ENCODE measurements around the gene EFHD1.
"Not testable (repeated sequence)": the region's sequence is repeated elsewhere in the genome, so short reads cannot be mapped to it uniquely, and the experiment has no call there.

Gene EFHD1

GRCh38 chr2:232696609-232697058 is 63.2 kb downstream of the EFHD1 start:
- DNase-seq (ENCODE audit: low spot score), result peak; percentile 18

- peak; percentile 96 for DNase-seq (ENCODE audit: low spot score)
Measured at GRCh38 chr2:232697059-232697806, 63.8 kb downstream of the EFHD1 start, which contains the start of gene GIGYF2. Gene GIGYF2, plus strand, starts transcription at chr2:232697331. Its CDS starts 37,867 bp downstream, at chr2:232735198.

GRCh38 chr2:232697807-232698110 is 64.4 kb downstream of the EFHD1 start:
- no peak for DNase-seq (ENCODE audit: low spot score)

GRCh38 chr2:232698556-232699091 is 65.2 kb downstream of the EFHD1 start:
- DNase-seq (ENCODE audit: low spot score), result no peak

GRCh38 chr2:232699110-232699509 is 65.7 kb downstream of the EFHD1 start:
- DNase-seq (ENCODE audit: low spot score), result no peak

GRCh38 chr2:232700154-232700553 is 66.8 kb downstream of the EFHD1 start:
- no peak for DNase-seq (ENCODE audit: low spot score)

GRCh38 chr2:232707076-232707475 is 73.7 kb downstream of the EFHD1 start:
- no peak for DNase-seq (ENCODE audit: low spot score)

GRCh38 chr2:232713505-232713904 is 80.1 kb downstream of the EFHD1 start:
- no peak for DNase-seq (ENCODE audit: low spot score)

- DNase-seq (ENCODE audit: low spot score), result no peak
Measured at GRCh38 chr2:232714969-232715368, 81.6 kb downstream of the EFHD1 start.

GRCh38 chr2:232720056-232720455 is 86.7 kb downstream of the EFHD1 start:
- not testable (repeated sequence) for DNase-seq (ENCODE audit: low spot score)

GRCh38 chr2:232721261-232721660 is 87.9 kb downstream of the EFHD1 start:
- DNase-seq (ENCODE audit: low spot score), result no peak

GRCh38 chr2:232721882-232722281 is 88.5 kb downstream of the EFHD1 start:
- no peak for DNase-seq (ENCODE audit: low spot score)

- DNase-seq (ENCODE audit: low spot score), result no peak
Measured at GRCh38 chr2:232723027-232723426, 89.6 kb downstream of the EFHD1 start.

GRCh38 chr2:232728785-232729184 is 95.4 kb downstream of the EFHD1 start:
- DNase-seq (ENCODE audit: low spot score), result no peak

GRCh38 chr2:232731470-232731869 is 98.1 kb downstream of the EFHD1 start:
- DNase-seq (ENCODE audit: low spot score), result no peak

Measured in germinal center (tissue), 1 donor.